ENCODE measurements around the gene RBM6.
"Not testable (repeated sequence)": the region's sequence is repeated elsewhere in the genome, so short reads cannot be mapped to it uniquely, and the experiment has no call there.

The RBM6 gene, protein sequence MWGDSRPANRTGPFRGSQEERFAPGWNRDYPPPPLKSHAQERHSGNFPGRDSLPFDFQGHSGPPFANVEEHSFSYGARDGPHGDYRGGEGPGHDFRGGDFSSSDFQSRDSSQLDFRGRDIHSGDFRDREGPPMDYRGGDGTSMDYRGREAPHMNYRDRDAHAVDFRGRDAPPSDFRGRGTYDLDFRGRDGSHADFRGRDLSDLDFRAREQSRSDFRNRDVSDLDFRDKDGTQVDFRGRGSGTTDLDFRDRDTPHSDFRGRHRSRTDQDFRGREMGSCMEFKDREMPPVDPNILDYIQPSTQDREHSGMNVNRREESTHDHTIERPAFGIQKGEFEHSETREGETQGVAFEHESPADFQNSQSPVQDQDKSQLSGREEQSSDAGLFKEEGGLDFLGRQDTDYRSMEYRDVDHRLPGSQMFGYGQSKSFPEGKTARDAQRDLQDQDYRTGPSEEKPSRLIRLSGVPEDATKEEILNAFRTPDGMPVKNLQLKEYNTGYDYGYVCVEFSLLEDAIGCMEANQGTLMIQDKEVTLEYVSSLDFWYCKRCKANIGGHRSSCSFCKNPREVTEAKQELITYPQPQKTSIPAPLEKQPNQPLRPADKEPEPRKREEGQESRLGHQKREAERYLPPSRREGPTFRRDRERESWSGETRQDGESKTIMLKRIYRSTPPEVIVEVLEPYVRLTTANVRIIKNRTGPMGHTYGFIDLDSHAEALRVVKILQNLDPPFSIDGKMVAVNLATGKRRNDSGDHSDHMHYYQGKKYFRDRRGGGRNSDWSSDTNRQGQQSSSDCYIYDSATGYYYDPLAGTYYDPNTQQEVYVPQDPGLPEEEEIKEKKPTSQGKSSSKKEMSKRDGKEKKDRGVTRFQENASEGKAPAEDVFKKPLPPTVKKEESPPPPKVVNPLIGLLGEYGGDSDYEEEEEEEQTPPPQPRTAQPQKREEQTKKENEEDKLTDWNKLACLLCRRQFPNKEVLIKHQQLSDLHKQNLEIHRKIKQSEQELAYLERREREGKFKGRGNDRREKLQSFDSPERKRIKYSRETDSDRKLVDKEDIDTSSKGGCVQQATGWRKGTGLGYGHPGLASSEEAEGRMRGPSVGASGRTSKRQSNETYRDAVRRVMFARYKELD

DNA sequence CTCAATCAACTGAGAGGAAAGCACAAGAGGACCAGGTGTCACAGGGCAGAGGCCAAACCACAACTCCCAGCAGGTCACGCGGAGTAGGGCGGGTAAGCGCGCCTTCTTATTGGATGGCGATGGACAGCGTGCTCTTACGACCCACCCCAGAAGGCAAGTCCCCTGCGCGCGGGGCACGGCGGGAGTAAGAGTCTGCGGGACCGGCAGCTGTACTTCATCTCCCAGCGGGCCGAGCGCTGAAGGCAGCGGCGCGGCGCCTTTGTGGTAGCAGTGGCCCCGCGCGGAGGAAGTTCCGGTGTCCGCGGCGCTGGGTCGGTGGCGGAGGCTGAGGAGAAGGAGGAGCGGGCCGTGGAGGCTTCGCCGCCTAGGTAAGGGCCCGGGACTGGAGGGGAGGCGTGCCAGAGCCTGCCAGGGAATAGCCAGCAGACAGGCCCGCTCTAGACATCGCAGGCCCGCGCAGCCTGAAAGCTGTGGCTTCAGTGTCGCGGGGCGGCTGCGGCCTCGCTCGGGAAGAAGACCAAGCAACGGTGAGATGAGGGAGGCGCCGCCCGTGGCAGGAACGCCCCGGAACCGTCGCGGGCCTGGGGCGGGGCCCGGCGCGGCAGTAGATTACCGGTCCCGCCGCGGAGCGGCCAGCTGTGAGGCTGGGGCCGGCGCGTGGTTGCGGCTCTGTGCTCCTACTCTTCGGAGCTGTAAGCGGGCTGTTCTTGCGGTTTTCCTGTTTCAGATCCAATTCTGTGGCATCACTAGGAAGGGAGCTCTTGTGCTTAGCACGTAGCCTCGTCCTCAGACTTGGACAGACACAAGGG lies at the start of gene RBM6:
Gene RBM6 (plus strand): TSS at position 293 of the 809 bp plus-strand sequence. CDS start 22,492 bp downstream, outside the sequence.
- DNase-seq (ENCODE audit: low read depth) = peak; percentile 98

DNA sequence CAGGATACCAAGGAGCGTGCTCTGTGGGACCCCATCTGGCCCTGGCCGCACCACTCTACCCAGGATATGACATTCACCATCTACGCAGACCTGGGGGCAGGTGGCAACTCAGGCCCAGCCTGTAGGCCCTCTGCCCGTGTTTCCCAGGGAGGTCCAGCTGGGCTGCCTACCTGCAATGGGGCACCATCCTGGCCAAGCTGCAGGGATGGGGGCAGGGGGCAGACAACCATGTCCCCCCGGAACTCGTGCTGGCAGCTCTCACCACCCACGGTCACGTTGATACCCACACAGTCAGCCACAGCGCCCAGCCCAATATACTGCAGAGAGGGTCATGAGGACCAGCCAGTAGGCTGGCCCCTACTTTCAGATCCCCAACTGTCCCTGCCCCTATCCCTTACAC lies 44.2 kb upstream of the RBM6 start:
- DNase-seq (ENCODE audit: low read depth) = no peak

DNA sequence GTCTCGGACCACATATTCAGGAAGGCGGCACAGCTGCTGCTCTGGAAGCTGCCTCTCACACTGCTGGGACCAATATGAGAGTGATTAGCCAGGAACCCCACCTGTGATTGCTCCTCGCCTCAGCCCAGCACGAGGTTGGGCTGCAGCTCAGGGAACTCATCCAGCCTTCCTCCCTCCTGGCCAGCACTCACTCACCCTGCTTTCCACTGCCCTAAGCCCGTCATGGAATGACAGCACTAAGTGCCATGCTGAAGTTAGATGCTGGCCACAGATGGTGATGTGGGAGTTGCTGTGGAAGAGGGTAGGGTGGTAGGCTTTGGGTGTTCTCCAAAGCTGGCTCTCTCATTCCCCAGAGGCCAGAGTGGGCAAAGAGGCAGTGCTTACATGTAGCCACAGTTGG lies 43.6 kb upstream of the RBM6 start:
- DNase-seq (ENCODE audit: low read depth) = no peak

DNA sequence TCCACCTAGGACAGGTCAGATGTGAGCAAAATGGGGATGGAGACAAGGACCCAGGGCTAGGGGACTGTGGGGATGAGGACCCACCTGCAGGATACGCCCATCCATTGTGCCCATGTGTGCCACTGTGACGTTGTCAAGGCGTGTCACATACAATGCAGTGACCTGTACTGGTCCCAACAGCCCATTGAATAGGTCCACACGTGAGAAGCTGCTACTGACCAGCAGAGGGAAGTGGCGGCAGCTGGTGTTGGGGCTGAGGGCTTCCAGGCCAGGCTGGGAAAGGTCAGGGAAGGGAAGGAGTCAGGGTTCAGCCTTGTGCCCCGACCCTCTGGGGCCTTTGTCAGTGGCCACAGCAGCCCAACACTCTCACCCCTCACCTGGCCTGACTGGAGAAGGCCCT lies 41.0 kb upstream of the RBM6 start:
- no peak for DNase-seq (ENCODE audit: low read depth)

DNA sequence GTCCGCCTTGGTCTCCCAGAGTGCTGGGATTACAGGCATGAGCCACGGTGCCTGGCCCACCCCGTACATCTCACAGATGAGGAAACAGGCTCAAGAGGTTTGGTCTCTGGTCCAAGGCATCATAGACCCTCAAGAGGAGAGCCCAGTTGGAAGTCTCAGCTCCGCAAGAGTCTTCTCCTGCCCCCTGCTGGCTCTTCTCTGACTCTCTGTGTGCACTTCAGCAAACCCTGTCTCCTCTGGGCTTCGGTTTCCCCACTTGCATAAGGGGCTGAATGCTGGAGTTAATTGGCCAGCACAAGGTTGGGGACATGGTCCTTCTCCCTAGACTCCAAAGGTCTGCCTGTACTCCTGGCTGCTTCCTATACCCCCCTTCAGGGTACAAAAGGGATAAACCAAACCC lies 40.1 kb upstream of the RBM6 start:
- DNase-seq (ENCODE audit: low read depth) = no peak

DNA sequence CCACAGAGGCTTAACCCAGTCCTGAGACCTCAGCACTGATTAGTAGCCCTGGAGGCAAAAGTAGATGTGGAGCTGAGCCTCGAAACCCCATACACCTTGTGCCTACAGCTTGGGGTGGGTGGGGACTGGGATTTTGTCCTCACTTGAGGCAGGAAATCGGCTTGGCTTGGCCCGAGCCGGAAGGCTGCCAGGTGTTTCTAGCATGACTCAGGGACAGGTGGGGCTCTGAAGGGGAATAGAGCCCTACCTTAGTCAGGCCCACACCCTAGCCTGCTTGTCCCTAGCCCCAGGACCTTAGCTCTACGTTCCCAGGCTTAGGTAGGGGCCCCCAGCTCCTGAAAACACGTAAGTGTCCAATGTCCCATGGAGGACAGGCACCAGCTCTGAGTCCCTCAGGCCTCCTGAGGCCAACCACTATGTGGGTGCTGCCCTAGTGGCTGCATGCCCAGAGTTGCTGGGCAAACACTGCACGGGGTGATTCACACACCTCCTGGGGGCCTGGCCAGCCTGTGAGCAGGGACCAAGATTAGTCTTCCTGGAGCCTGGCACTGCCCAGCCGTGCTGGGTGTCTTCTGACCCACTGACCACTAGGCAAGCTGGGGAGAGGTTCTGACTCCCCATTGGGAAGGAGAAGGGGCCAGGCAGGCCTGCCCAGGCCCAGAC lies 39.3 kb upstream of the RBM6 start:
- peak; percentile 62 for DNase-seq (ENCODE audit: low read depth)

DNA sequence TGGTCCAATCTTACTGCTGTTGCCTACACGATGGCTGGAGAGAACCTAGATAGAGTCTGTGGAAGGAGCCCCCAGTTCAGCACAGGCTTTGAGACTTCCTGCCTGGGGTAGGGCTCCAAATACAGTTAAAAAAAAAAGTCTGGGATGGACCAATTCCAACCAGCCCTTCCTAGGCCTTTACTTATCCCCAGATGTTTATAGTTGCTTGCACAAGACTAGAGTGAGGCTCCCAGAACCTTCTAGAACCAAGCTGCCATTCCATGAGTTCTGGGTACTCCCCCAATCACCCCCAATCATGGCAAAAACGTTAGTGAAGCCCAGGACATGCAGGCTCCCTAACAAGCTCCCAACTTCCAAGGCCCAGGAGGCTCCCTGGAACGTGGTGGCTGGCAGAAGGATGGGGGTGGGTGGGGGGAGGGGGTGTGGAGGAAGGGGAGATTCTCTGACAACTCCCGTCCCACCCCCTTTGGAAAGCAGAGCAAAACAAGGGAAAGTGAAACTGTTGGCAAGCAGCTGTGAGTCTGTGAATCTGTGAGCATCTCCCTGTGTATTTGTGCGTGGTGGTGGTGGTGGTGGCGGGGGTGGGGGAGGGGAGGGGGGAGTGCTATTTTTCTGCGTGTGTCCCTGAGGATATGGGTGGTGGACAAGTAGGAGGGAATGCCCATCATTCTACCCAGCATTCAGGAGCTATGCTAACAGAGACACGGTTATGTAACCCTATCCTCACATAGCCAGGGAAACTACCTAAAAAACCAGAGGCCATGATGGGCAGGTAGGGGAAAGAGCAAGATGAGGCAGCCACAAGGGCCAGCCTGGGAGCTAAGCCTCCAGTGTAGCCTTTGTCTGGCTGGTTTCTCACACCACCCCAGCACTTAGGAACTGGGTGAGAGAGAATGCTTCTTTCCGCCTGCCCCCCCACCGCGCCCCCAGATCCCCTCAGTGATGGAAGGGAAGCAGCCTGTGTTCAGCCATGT lies 38.3 kb upstream of the RBM6 start:
- DNase-seq (ENCODE audit: low read depth) = no peak

DNA sequence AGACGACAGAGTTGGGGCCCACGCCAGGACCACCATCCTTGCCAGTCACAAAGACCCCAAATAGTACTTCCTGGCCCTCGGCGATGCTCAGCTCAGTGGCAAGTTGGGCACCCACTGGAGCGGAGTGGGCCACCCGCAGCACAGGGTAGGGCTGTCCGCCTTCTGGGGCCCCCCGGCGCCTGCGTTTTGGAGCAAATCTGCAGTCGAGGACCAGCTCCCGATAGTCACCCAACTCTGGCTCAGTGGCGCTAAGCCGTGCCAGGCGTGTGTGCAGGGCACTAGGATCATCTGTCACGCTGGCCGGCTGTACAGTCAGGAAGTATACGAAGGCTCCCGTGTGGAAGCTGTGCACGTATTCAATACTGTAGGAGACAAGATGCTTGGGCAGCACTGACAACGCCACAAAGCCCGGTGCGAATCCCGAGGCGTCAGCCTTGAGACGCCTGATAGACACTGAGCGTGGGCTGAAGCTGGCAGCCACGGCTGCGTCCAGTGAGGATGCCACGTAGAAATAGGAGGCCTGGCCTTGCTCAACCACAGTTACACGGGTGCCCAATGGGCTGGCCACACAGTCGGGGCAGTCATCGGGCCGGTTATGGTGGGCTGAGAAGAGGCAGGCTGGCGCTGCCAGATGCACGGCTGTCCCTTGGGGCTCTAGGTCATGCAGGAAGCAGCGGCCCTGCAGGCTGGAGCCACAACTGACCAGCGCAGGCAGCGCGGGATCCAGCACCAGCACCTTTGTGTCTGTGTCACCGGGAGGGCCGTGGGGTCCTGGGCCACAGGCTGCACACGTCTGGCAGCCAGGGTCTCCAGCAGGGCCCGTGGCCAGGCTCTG lies 37.2 kb upstream of the RBM6 start:
- no peak for DNase-seq (ENCODE audit: low read depth)

DNA sequence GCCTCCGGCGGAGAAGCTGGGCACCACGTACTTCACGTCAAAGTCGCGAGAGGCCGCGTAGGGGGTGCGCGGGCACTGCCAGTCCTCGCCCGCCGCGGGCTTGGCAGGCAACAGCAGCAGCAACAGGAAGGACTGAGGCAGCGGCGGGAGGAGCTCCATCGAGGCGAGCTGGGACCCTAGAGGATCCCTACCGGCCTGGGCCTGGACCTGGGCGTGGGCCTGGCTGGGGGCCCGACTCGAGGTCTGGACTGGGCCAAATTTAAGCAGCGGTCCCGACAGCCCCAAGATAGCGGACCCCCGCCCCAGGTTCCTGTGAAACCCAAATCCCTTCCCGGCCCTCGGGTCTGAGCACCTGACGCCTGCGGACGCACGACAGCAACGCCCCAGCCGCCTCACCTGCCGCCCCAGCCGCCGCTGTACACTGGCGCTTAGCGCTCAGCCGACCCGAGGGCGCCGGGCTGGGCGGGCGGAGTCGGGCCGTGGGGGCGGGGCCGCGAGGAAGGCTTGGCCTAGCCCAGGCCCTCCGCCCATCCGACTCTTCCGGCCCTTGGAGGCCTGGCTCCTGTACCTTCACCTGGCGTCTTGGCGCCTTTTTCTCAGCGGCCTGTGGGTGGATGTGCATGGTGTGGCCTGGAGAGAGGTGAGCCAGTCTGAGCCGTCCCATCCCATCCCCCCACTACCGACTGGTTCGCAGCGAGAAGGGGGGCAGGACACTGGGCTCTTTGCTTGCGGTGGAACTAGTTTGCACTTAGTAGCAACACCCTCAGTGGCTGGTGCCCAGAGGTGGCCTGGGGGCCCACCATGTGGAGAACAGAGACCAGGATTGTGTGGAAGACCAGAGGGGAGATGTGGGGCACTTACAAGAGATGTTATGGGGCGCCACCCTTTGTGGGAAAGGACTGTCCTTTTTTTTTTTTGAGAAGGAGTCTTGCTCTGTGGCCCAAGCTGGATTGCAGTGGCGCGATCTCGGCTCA lies 36.2 kb upstream of the RBM6 start, which contains the start of gene MST1R:
Gene MST1R (minus strand): TSS at position 423 of the 974 bp plus-strand sequence. CDS start 264 bp downstream, at position 159.
- DNase-seq (ENCODE audit: low read depth) = peak; percentile 17

DNA sequence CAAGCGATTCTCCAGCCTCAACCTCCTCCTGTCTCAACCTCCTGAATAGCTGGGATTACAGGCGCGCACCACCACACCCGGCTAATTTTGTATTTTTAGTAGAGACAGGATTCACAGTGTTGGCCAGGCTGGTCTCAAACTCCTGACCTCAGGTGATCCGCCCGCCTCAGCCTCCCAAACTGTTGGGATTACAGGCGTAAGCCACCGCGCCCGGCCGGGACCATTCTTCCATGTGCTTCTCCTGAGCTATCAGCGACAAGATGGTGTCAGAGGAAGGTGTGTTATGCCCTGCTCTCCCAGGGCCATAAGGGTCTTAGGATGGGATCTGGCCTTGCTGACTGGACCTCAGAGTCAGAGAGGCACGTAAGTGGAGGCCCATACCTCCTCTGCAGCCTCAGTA lies 35.5 kb upstream of the RBM6 start:
- not testable (repeated sequence) for DNase-seq (ENCODE audit: low read depth)

DNA sequence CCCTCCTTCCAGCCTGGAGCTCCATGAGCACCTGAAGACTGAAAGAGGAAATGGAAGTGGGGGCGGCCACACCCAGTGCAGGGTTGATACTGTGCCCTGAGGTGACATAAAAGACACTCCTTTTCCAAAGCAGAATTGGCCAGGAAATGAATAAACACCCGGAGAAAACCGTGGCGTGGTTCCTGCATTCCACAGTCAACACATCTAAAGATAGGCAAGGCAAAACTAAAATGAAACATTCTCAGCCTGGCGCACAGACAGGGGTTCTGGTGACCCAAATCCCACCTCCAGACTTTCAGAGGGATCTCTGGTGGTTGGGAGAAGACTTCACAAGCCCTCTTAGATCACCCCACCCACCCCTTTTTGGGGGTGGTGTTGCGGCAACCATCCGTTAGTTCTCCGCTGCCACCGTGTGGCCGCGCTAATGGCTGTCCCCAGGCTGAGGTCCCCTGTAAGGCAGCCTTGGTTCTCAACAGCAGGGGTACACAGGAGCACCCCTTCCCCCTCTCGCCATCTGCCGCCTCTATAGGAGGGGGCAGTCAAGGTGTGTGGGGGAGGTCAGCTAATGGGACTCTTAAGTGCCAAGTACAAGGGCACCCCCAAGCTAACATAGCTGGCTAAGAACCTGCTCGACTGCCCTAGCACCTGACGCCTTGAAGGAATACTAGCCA lies 33.7 kb upstream of the RBM6 start:
- no peak for DNase-seq (ENCODE audit: low read depth)

DNA sequence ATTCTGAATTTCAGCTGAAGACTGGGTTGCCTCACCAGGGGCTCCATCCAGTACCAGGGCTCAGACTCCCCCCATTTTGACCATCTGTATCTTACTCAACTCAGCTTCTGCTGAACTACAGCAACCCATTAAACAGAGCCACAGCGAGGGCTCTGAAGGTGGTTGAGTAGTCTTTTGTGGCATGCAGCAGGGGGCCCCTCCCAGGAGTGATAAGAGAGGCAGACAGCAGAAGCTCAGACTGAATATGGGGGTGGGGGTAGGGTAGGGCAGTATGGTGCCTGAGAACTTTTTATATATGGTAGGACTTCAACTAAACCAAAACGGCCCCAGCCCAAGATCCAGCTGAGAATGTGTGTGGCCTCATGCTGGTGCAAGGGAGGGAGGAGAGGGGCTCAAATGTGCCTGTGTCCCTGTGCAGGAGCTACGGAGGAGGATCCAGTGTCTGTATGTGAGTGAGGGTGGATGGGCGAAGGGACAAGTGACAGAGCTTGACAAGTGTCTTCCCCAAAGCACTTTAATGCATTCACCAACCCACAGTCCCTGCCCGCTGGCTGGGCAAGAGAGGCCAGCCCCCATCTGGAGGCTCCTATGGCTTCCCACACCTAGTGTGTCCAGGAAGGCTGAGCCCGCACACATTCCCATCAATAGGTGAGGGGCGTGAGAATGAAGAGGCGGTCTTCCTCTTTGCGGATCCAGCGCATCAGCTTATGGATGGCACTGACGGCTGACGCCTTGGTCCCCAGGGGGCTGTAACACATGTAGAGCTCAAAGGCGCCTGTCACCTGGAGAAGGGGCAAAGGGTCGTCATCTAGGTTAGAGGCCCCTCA lies 31.4 kb upstream of the RBM6 start:
- DNase-seq (ENCODE audit: low read depth) = peak; percentile 32

DNA sequence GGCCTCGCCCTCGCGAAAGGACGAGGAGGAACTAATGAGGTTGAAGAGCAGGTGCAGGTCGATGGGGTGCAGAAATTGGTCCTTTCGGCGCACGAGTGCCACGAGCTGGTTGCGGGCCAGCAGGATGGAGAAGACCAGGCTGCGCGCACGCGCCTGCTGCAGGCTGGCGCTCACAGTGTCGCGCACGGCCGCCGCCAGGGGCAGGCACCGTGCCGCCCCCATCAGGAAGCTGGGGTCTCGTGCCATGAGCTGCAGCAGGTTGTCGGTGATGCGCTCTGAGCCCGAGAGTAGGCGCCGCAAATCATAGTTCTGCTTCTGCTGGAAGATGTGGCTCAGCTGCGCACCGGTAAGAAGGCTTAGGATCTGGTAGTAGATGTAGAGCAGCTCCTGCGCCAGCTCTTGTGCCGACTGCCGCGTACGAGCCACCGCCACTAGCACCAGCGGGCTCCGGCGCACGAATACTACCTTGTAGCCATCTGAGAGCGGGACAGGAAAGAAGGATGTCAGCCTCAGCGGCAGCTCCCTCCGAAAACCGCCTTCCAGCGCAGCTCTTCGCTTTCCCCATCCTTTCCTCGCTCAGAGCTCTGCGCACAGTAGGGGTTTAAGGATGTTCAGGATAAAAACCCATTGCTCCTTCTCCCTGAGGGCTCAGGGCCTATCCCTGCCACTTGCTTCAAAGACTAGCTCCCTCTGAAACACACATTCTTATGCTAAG lies 29.4 kb upstream of the RBM6 start:
- DNase-seq (ENCODE audit: low read depth) = no peak

DNA sequence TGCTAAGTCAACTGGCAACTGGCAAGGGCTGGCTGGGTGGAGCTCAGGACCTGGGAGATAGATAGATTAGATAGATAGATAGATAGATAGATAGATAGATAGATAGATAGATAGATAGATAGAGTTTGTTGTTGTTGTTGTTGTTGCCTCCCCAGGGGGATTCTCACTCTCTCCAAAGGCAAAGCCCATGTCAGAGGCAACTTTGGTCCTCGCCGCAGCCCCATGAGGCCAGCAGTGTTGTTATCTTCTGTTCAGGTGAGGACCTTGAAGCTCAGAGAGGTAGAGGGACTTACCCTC lies 28.9 kb upstream of the RBM6 start:
- no peak for DNase-seq (ENCODE audit: low read depth)

DNA sequence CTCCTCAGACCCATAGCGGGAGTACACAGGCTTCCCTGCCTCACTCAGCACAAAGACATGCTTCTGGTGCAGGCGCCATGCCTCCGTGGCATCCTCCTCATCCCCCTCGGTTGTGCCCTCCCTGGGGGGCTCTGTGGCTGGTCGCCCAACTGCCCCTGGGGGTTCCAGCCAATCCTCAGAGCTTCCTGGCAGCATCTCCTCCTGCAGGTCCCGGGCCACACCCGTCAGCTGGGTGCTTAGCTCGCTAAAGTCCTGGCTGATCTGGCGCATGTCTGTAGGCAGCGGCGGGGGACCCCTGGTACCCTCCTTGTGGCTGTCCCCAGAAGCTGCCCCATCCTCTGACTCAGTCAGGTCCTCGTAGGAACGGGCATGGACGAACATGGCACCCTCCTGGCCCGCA lies 28.3 kb upstream of the RBM6 start:
- DNase-seq (ENCODE audit: low read depth) = no peak

DNA sequence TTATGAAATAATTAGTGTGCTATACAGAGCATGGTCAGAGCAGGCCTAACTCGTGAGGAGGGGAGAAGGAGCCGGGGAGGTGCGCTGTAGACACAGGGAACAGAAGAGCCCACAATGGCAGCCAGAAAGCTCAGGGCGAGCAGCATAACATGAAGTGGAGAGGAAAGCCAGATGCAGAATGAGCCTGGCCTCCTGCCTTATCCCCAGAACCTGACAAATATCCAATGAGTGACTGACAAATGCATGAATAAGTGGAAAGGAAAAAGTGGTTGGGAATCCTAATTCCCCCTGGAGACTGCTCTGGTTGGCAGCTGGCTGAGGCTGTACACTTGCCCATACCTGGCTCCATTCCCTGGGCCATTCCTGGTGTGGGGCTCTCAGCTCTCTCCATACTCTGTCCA lies 27.1 kb upstream of the RBM6 start:
- DNase-seq (ENCODE audit: low read depth) = no peak
